Fibroblast of lung (primary cell): ENCODE measurements around the gene IMMP2L. TPM values are rescaled to one million over a fixed set of nuclear protein-coding genes. Genes with fewer than 3 reads are reported as not detected.

ENCODE experiments used
- DNase-seq, 2 donors: peaks; one replicate each; pipeline versions ENCODE4 v3.0.0 to v3.0.0-alpha.2; 2010; ENCODE audit warnings: low read depth in 2 of 2
- H2AFZ ChIP-seq: 2 replicates; pipeline ENCODE4 v1.5.1; 2012; ENCODE audit warnings: low read length, control low read depth, inconsistent platforms
- H3K27ac ChIP-seq: 2 replicates; pipeline ENCODE4 v1.5.1; 2011; ENCODE audit warnings: low read length, control low read depth; ENCODE audit not compliant: insufficient read depth
- H3K27me3 ChIP-seq: 2 replicates; pipeline ENCODE4 v1.5.1; 2011; ENCODE audit warnings: mild to moderate bottlenecking, low read length; ENCODE audit not compliant: control insufficient read depth, insufficient read depth
- H3K36me3 ChIP-seq: 2 replicates; pipeline ENCODE4 v1.5.1; 2011; ENCODE audit warnings: low read length; ENCODE audit not compliant: control insufficient read depth, insufficient read depth
- H3K4me1 ChIP-seq: 2 replicates; pipeline ENCODE4 v1.5.1; 2011; ENCODE audit warnings: low read length; ENCODE audit not compliant: control insufficient read depth, insufficient read depth; ENCODE audit errors: extremely low read depth
- H3K4me2 ChIP-seq: 2 replicates; pipeline ENCODE4 v1.5.1; 2011; ENCODE audit warnings: low read length, control low read depth; ENCODE audit not compliant: insufficient read depth; ENCODE audit errors: extremely low read depth
- H3K4me3 ChIP-seq, 4 experiments: fragments of 200-600 bp in 1 of 4; sonication (generic) in 1 of 4; replicated peaks in 1 of 4; 2 replicates each; pipeline ENCODE4 v1.5.1; 2011 to 2016; ENCODE audit warnings: low read length in 4 of 4, low read depth in 3 of 4, mild to moderate bottlenecking in 3 of 4, control low read depth in 2 of 4, inconsistent platforms in 1 of 4, mixed read lengths in 1 of 4; ENCODE audit not compliant: insufficient read depth in 1 of 4; ENCODE audit errors: control extremely low read depth in 1 of 4
- H3K79me2 ChIP-seq: 2 replicates; pipeline ENCODE4 v1.5.1; 2012; ENCODE audit warnings: mild to moderate bottlenecking, low read length, inconsistent platforms; ENCODE audit not compliant: control insufficient read depth, insufficient read depth
- H3K9ac ChIP-seq: 2 replicates; pipeline ENCODE4 v1.5.1; 2011; ENCODE audit warnings: mild to moderate bottlenecking, low read length, control low read depth; ENCODE audit not compliant: insufficient read depth
- H3K9me3 ChIP-seq: 2 replicates; pipeline ENCODE4 v1.5.1; 2012; ENCODE audit warnings: low read depth, low read length; ENCODE audit not compliant: control insufficient read depth, insufficient read depth
- H4K20me1 ChIP-seq: 2 replicates; pipeline ENCODE4 v1.5.1; 2011; ENCODE audit warnings: low read length; ENCODE audit not compliant: control insufficient read depth, insufficient read depth; ENCODE audit errors: extremely low read depth
- EZH2 ChIP-seq: IDR thresholded peaks from 2 replicates; pipeline ENCODE4 v1.5.1; 2012; ENCODE audit warnings: low read length, control low read depth, mild to moderate bottlenecking; ENCODE audit errors: missing control alignments
- polyA plus RNA-seq, 2 donors: library from polyadenylated mRNA; depleted of rRNA in 1 of 2; stranded (reverse) in 1 of 2; unstranded in 1 of 2; fragments of >200 nt; gene quantifications; 2 replicates each; pipeline ENCODE4 v1.2.1, GENCODE V29; 2011 to 2012; ENCODE audit warnings: missing spikeins in 1 of 2
- total RNA-seq: library from RNA; depleted of rRNA; stranded (reverse); fragments of >200 nt; gene quantifications from 2 replicates; pipeline ENCODE4 v1.2.1, GENCODE V29; 2014
- TF ChIP-seq, protein P1 (sequence below), 2 donors: IDR thresholded peaks in 1 of 2; conservative IDR thresholded peaks in 1 of 2; 1 replicate in 1 of 2; 2 replicates in 1 of 2; pipeline ENCODE4 v1.5.1; 2011 to 2012; ENCODE audit warnings: low read length in 2 of 2, control low read depth in 1 of 2, inconsistent platforms in 1 of 2, low read depth in 1 of 2, mild to moderate bottlenecking in 1 of 2

IMMP2L gene
- total and polyA plus RNA-seq, 2 donors (not counting 1 experiment from before 2014, with no cell fraction given), result 6.9 to 14.4 TPM

DNA sequence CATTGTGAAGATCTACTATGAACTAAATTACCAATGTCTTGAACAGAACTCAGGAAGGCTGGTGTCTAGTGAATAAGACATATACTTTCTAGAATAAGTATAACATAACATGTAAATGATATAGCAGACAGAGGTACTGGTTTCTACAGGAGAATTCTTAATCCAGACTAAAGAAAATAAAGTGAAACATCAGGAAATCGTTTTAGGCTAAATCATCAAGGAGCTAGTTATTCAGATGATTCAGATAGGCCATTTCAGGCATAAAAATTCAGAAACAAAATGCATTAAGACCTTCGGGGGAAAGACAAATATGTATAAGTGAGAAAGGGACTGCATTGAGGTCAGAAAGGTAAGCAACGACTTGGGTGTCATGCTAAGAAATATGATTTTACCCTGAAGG, 300.8 kb downstream of the IMMP2L start:
- Histone ChIP-seq H3K9ac (no peak overlapping the region), H3K36me3 (no peaks in the 10 kb centered on the region), H3K27ac (no peak overlapping the region), H4K20me1 (no peaks in the 10 kb centered on the region), H2AFZ (no peak overlapping the region), H3K79me2 (no peaks in the 10 kb centered on the region), H3K9me3 (no peaks in the 10 kb centered on the region), H3K4me1 (no peaks in the 10 kb centered on the region), H3K27me3 (no peaks in the 10 kb centered on the region), H3K4me3 (no peak overlapping the region), H3K4me2 (no peak overlapping the region)
- TF ChIP-seq, protein P1, sequence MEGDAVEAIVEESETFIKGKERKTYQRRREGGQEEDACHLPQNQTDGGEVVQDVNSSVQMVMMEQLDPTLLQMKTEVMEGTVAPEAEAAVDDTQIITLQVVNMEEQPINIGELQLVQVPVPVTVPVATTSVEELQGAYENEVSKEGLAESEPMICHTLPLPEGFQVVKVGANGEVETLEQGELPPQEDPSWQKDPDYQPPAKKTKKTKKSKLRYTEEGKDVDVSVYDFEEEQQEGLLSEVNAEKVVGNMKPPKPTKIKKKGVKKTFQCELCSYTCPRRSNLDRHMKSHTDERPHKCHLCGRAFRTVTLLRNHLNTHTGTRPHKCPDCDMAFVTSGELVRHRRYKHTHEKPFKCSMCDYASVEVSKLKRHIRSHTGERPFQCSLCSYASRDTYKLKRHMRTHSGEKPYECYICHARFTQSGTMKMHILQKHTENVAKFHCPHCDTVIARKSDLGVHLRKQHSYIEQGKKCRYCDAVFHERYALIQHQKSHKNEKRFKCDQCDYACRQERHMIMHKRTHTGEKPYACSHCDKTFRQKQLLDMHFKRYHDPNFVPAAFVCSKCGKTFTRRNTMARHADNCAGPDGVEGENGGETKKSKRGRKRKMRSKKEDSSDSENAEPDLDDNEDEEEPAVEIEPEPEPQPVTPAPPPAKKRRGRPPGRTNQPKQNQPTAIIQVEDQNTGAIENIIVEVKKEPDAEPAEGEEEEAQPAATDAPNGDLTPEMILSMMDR (conservative IDR thresholded peaks at IDR 0.05 in 1 of 2, IDR thresholded peaks at IDR 0.05 in 1 of 2; ENCODE audit: low read depth in 1 of 2, low read length in 2 of 2), result no peak
- no peak for TF ChIP-seq EZH2
- peak in 1 of 2 donors; percentile 20 for DNase-seq

DNA sequence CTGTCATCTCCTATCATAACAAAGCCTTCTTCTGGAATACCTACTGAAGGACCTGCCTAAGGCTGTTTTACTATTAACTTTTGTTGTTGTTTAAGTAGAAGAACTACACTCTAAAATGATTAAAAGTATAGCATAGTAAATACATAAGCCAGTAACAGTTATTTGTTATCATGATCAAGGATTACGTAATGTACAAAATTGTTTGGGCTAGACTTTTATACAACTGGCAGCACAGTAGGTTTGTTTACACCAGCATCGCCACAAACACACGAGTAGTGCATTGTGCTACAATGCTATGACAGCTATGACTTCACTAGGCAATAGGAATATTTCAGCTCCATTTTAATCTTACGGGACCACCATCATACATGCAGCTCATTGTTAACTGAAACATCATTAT, 302.3 kb downstream of the IMMP2L start:
- no peaks in the 10 kb centered on the region for H3K4me1 ChIP-seq
- no peak overlapping the region for H3K9ac ChIP-seq
- TF ChIP-seq, protein P1 (conservative IDR thresholded peaks at IDR 0.05 in 1 of 2, IDR thresholded peaks at IDR 0.05 in 1 of 2; ENCODE audit: low read depth in 1 of 2, low read length in 2 of 2), result no peak
- no peak for TF ChIP-seq EZH2
- H3K4me3 ChIP-seq, result no peak overlapping the region
- H3K27ac ChIP-seq, result no peak overlapping the region
- H3K4me2 ChIP-seq, result no peak overlapping the region
- H3K9me3 ChIP-seq, result no peaks in the 10 kb centered on the region
- no peaks in the 10 kb centered on the region for H3K36me3 ChIP-seq
- no peaks in the 10 kb centered on the region for H4K20me1 ChIP-seq
- no peaks in the 10 kb centered on the region for H3K27me3 ChIP-seq
- H3K79me2 ChIP-seq, result no peaks in the 10 kb centered on the region
- no peak for DNase-seq
- H2AFZ ChIP-seq, result no peak overlapping the region

DNA sequence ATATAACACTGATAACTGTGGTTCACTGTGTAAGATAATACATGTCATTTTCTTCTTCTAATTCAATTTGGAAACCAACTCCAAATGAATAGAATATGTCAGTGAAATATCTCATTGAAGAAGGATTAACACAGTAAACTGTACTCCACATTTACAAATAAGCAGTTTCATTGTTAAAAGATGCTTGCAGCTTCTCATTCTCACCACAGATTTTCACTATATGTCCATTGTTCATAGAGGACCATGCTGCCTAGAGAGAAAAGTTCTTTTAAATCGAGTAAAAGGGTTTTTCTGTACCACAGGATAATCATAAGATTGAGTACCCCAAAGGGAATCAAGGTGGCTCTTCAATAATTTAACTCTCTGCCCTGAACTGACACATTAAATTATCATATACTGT, 305.9 kb downstream of the IMMP2L start:
- DNase-seq, result no peak
- Histone ChIP-seq H3K4me1 (no peaks in the 10 kb centered on the region), H3K27ac (no peak overlapping the region), H3K4me2 (no peak overlapping the region), H4K20me1 (no peaks in the 10 kb centered on the region), H3K27me3 (no peaks in the 10 kb centered on the region), H3K9me3 (no peaks in the 10 kb centered on the region), H2AFZ (no peak overlapping the region), H3K79me2 (no peaks in the 10 kb centered on the region), H3K36me3 (no peaks in the 10 kb centered on the region), H3K4me3 (no peak overlapping the region), H3K9ac (no peak overlapping the region)
- TF ChIP-seq, protein P1 (conservative IDR thresholded peaks at IDR 0.05 in 1 of 2, IDR thresholded peaks at IDR 0.05 in 1 of 2; ENCODE audit: low read depth in 1 of 2, low read length in 2 of 2), result no peak
- TF ChIP-seq EZH2, result no peak
